Liver (tissue), 2 donors: ENCODE results near the gene RALGAPB.

Experiments
- CTCF ChIP-seq: fragments of 150-350 bp; IDR thresholded peaks from 2 replicates; pipeline ENCODE4 v1.5.1; 2017; ENCODE audit warnings: improper control_type of control experiment, low read depth, low read length; ENCODE audit not compliant: missing input control
- MAX ChIP-seq: IDR thresholded peaks from 2 replicates; pipeline ENCODE4 v1.6.1; 2016; ENCODE audit warnings: antibody characterized with exemption
- REST ChIP-seq: IDR thresholded peaks from 2 replicates; pipeline ENCODE4 v1.6.1; 2016; ENCODE audit warnings: antibody characterized with exemption, mild to moderate bottlenecking
- donor health status: healthy.

- TF ChIP-seq CTCF (no peak), MAX (no peak), REST (no peak)
Measured at GRCh38 chr20:38504368-38505090, 31.9 kb downstream of the RALGAPB start.
